K562 (cell line): ENCODE measurements around the gene IRF3. TPM values are rescaled to one million over a fixed set of nuclear protein-coding genes. Genes with fewer than 3 reads are reported as not detected.
A peak's percentile ranks its signal among the peaks of the same experiment; 100 is the strongest.

Experiments
- E2F8 ChIP-seq: fragments of 450-650 bp; IDR thresholded peaks from 2 replicates; pipeline ENCODE4 v1.7.1; 2018; ENCODE audit warnings: mild to moderate bottlenecking, low read depth; ENCODE audit not compliant: partially characterized antibody
- GTF2E2 ChIP-seq: fragments of 200-800 bp; sonication (Bioruptor generic); IDR thresholded peaks from 2 replicates; pipeline ENCODE4 v1.6.1; 2016; ENCODE audit warnings: missing genetic modification characterization, missing compliant biosample characterization
- KLF13 ChIP-seq: fragments of 450-650 bp; IDR thresholded peaks from 2 replicates; pipeline ENCODE4 v1.6.1; 2016; ENCODE audit warnings: missing genetic modification characterization, low read depth, mild to moderate bottlenecking, missing compliant biosample characterization, moderate library complexity, borderline replicate concordance
- MGA ChIP-seq: fragments of 450-650 bp; IDR thresholded peaks from 2 replicates; pipeline ENCODE4 v1.6.1; 2016; ENCODE audit warnings: mild to moderate bottlenecking, moderate library complexity
- RAD21 ChIP-seq, 2 experiments: fragments of 250-450 bp in 1 of 2; fragments of 450-650 bp in 1 of 2; sonication (Bioruptor Pico) in 1 of 2; formaldehyde crosslinking in 1 of 2; IDR thresholded peaks in 1 of 2; conservative IDR thresholded peaks in 1 of 2; 2 replicates each; pipeline versions ENCODE4 v1.4.0 to v1.8.0; 2020 to 2022; ENCODE audit warnings: mild to moderate bottlenecking in 2 of 2, moderate library complexity in 1 of 2
- THRAP3 ChIP-seq: fragments of 450-650 bp; IDR thresholded peaks from 2 replicates; pipeline ENCODE4 v1.6.1; 2016; ENCODE audit warnings: mild to moderate bottlenecking, inconsistent platforms, borderline replicate concordance
- ZBTB49 ChIP-seq: sonication (generic); formaldehyde crosslinking; IDR thresholded peaks from 2 replicates; pipeline ENCODE4 v1.8.0; 2022; ENCODE audit warnings: missing genetic modification reagents, mild to moderate bottlenecking, borderline replicate concordance
- ZNF280A ChIP-seq: fragments of 450-650 bp; IDR thresholded peaks from 2 replicates; pipeline ENCODE4 v1.6.1; 2018; ENCODE audit warnings: mild to moderate bottlenecking, low read depth; ENCODE audit not compliant: partially characterized antibody
- polyA plus RNA-seq, 8 experiments: library from polyadenylated mRNA; depleted of rRNA in 4 of 8; stranded (reverse) in 5 of 8; unstranded in 3 of 8; fragments of >200 nt; fragmentation: Nextera tagmentation in 2 of 8; fragmentation: Illumina TruSeq in 1 of 8; extraction: Ambion mirVana in 2 of 8; extraction: Trizol in 1 of 8; gene quantifications; 2 replicates each; pipeline versions ENCODE4 v1.2.1 to v1.2.3, GENCODE V29; 2011 to 2014; ENCODE audit warnings: inconsistent platforms in 1 of 8, missing spikeins in 1 of 8
- total RNA-seq, 7 experiments: library from RNA; depleted of rRNA in 6 of 7; stranded (reverse); fragments of >200 nt in 6 of 7; fragmentation: Illumina TruSeq in 2 of 7; extraction: Trizol in 2 of 7; gene quantifications; 2 replicates each; pipeline versions ENCODE4 v1.2.1 to v1.2.3, GENCODE V29; 2011 to 2021; ENCODE audit warnings: low replicate concordance in 1 of 7

Gene IRF3
- total and polyA plus RNA-seq, 9 of the 15 experiments (the other 6 are each of a cell fraction or from before 2014, with no cell fraction given): 7.5 to 145 (median 65.4) TPM

GRCh38 chr19:49712397-49712859 lies 46.8 kb upstream of the IRF3 start (continued):
- TF ChIP-seq MGA (no peak), KLF13 (tag) (no peak), THRAP3 (no peak), ZNF280A (peak; percentile 7), GTF2E2 (no peak), E2F8 (no peak), RAD21 (CRISPR knock-in tag; conservative IDR thresholded peaks at IDR 0.05 in 1 of 2, IDR thresholded peaks at IDR 0.05 in 1 of 2) (no peak), ZBTB49 (no peak)
